ENCODE measurements around the gene KRTAP6-3.

The KRTAP6-3 gene, protein sequence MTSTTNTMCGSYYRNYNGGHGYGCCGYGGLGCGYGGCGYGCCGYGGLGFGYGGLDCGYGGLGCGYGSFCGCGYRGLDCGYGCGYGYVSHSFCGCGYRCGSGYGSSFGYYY

GRCh38 chr21:30592140-30592539 lies at the start of gene KRTAP6-3:
Gene KRTAP6-3, plus strand, starts transcription at chr21:30592440. Its CDS starts 6 bp downstream, at chr21:30592446.
- no peak for DNase-seq

DNA sequence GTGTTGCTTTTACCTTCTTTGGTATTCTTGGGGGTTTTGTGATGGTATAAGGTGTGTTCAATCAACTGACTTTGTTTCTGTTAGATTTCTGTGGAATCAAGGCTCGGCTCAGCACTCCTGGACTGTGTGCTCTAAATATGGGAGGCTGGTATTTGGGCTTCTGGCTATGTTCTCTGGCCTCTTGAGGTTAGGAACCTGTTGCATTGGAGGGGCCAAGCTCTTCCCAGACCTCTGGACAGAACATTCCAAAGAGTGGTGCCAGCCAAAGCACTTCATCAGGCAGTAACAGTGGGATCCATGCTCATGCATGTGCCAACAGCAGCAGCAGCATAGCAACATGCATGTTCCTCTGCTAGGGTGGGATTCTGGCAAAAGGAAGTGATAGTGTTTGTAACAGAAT lies 39.5 kb upstream of the KRTAP6-3 start:
- no peak for DNase-seq

- no peak for DNase-seq
These were observed 37.1 kb upstream of the KRTAP6-3 start for GRCh38 chr21:30555095-30555494.

DNA sequence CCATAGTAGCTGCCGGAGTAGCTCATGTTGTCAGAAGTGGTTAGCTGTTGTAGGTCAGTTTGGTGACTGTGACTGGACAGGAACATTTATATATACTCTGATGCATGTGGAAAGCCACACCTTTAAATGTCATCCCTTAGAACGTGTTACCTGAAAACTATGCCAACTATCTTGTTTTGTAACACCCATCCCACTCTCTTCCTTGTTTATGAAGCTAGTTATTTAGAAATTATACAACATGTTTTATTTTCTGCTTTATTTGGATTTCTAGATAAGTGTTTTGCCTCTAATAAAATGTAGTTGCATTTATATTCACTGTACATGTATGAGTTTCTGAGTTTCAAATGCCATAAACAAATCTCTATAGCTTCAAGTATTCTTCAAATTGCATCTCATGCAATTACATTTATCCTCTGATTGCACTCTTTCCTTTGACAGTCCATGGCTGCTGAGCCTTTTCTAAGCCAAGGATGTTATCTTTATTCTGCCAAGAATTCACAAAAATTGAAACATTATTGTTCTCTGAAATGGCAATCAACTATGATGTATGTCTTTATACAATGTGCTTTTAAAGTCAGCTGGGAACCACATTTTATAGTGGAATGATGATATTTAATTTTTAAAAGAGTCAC lies 30.9 kb upstream of the KRTAP6-3 start, which contains the start of gene KRTAP19-7:
TSS of gene KRTAP19-7 (minus strand) at position 51 of the 632 bp plus-strand sequence. CDS start at position 26, 25 bp downstream.
- DNase-seq = no peak

GRCh38 chr21:30561957-30562356 lies 30.3 kb upstream of the KRTAP6-3 start:
- no peak for DNase-seq

- no peak for DNase-seq
These were observed 29.2 kb upstream of the KRTAP6-3 start for GRCh38 chr21:30563072-30563471.

DNA sequence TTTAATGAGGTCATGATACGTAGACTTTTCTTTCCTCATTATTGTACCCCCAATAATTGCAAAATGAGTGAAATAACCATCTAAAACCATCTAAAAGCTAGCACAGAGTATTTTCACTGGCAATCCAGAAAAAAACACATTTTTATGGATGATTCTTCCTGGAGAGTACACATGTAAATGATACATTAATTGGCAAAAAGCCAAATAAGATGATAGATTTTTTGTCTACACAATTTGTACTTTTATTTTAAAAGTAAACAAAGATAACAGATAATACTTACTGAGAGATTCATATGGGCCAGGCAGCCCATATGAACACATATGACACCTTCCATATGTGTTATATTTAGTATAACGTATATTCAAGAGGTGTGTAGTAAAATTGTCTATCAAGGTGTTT lies 28.6 kb upstream of the KRTAP6-3 start:
- DNase-seq = no peak

DNA sequence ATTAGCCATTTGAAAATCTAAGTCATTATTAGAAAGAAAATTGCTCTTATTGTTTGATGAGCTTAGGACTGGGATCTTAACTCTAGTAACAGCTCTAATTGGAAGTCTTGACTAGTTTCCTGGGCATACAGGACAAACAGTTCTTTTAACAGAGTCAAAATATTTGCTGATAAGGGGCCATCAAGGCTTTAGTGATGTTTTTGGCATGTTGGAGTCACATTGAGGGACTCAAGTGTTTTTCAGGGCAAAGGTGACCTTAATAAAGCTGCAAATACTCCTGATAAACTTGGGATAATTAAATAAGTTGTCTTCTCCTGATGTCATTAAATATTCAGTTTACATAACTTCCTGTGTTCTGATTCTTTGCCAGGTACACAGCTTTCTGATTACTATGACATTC lies 24.6 kb upstream of the KRTAP6-3 start:
- DNase-seq = no peak

DNA sequence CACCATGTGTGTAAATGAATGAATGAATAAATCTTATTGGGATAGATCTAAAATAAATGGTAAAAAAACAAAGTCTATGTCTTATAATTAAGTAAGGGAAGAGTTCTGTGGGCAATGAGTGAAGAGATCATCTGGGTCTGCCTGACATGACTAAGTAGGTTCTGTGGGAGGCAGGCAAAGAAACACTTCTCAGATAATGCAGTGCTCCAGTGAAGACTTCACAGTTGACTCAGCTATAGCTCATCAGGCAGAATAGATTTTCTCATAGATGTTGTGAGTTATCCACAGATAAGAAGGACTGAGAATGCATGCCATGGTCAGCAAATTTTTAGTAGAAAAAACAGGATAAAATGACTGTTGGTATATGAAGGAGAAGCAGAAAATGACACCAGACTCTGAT lies 14.5 kb upstream of the KRTAP6-3 start:
- no peak for DNase-seq

GRCh38 chr21:30579346-30579745 lies 12.9 kb upstream of the KRTAP6-3 start:
- no peak for DNase-seq

- DNase-seq = no peak
These were observed 12.1 kb upstream of the KRTAP6-3 start for GRCh38 chr21:30580132-30580531.

DNA sequence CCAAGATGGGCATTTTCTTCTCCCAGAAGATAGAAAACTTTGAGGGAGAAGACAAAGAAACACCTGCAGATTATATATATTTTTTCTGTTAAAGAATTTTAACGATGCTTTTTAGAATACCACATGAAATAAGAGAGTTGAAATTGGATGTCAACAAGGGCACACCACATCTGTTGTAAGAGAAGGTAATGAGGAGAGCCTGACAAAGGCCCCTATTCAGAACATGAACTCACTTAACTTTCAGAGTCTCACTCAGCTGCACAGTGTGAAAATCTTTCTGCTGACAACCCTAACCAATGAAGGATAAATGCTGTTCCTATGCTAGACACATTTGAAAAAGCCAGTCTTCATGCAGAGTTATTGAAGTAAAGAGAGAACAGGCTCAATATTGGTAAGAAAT lies 9.4 kb upstream of the KRTAP6-3 start:
- DNase-seq = no peak

DNA sequence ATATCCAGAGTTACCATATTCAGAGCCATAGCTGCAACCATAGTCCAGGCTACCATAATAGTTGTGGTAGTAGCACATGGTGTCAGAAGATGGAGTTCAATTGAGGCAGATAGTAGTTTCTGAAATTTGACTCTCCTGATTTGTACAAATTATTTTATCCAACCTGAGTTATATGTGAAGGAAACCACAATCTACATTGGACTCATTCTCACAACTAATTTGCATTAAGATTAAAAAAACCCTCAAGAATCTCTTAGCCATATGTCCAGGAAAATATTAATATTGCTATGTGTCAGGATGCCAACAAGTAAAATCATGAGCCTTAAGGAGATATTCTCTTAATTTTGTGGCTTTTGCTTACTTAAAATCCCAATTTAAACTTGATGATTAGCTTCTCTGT lies 1.9 kb upstream of the KRTAP6-3 start, which contains the start of gene KRTAP22-2:
TSS of gene KRTAP22-2 (minus strand) at position 101 of the 400 bp plus-strand sequence.
- no peak for DNase-seq

GRCh38 chr21:30598802-30599201 lies 6.6 kb downstream of the KRTAP6-3 start, which contains the start of gene KRTAP6-2:
Gene KRTAP6-2, minus strand, starts transcription at chr21:30598902. Its CDS starts 28 bp downstream, at chr21:30598874.
- DNase-seq = no peak

GRCh38 chr21:30600787-30601186 lies 8.5 kb downstream of the KRTAP6-3 start, which contains the start of gene KRTAP22-1:
Gene KRTAP22-1, plus strand, starts transcription at chr21:30601087.
- no peak for DNase-seq

DNA sequence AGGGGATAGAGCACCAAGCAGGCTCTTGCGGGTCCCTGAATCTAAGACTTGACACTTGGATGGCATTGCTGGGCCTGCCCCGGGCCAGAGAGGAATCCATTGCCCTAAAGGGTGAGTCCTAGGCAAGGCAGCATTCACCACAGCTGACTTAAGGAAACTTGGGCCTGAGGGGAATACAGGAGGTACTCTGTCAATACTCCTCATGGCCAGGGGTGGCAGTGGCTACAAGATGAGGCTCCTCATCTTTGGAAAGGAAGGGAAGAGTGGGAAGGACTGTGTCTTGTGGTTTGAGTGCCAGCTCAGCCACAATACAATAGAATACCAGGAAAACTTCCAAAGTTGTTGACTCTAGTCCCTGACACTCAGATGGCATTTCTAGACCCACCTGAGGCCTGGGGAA lies 13.7 kb downstream of the KRTAP6-3 start:
- DNase-seq = peak; percentile 27

DNA sequence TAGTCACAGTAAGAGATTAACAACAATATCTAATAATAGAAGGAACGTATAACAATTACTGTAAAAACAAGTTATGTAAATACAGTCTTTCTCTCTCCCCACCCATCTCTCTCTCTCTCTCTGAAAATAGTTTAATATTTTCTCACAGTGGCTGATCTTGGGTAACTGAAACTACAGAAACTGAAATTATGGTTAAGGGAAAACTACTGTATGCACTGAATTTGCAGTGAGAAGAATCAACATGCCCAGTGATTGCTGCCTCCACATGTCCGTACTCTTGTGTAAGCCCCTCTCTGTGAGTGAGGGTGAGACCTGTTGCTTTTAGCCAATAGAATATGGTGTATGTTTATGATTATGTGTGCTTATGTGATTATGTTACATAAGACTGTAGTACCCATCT lies 19.9 kb downstream of the KRTAP6-3 start:
- no peak for DNase-seq

DNA sequence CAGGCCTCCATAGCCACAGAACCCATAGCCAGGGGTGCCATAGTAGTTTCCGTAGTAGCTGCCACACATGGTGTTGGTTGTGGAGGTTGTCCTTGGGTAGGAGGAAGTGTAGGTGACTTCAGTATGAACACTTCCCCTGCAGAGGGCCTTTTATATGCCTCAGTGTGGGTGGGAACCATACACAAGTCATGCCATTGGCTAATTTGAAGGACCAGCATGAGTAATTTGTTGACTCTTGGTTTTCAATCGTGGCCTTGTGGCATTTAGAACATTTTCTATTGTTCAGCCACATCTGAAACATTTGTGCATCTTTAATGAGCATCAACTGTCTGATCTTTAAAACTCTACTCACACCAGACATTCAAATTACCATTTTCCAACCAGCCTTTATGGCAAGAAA lies 21.6 kb downstream of the KRTAP6-3 start, which contains the start of gene KRTAP6-1:
TSS of gene KRTAP6-1 (minus strand) at position 95 of the 400 bp plus-strand sequence. CDS start at position 69, 26 bp downstream.
- peak; percentile 46 for DNase-seq

DNA sequence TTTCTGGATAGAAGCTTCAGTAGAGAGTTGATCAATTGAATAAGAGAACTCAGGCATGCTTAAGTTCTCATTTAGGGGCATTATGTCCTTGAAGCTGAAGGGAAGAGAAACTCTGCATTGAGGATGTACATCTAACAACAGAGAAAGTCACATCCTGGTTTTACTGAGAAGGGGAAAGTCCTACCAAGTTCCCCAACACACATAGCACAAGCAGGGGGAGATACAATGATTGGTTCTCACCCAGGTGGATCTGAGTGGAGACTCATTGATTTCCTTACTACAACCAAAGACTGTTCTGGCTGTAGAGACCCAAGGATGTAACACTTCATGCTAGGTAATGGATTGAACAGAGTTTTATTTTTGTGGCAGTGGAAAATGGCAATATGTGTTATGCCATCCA lies 23.0 kb downstream of the KRTAP6-3 start:
- DNase-seq = no peak

- no peak for DNase-seq
These were observed 23.9 kb downstream of the KRTAP6-3 start, which contains the start of gene KRTAP20-1 for GRCh38 chr21:30616125-30616524. Gene KRTAP20-1, plus strand, starts transcription at chr21:30616425. Its CDS starts 30 bp downstream, at chr21:30616455.

DNA sequence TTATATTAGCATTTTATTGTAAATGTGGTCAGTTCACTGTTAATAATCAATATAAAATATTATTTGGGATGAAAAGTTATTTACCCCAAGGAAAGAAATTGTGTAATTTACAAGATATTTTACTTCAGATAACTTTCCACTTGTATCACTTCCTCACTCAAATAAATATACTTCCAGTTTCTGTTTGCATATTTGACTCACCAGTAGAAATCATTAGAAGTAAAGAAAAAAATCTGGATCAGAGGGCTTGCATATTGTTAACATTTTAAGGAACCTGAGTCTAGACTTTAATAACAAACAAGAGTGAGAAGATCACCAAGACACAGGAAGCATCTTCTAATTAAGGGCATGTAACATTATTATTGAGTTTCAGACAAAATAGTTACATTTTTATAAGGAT lies 27.8 kb downstream of the KRTAP6-3 start:
- peak; percentile 26 for DNase-seq

- DNase-seq = peak; percentile 32
These were observed 28.3 kb downstream of the KRTAP6-3 start, which contains the start of gene KRTAP20-4 for GRCh38 chr21:30620522-30620921. Gene KRTAP20-4, plus strand, starts transcription at chr21:30620627.

GRCh38 chr21:30623362-30623761 lies 31.1 kb downstream of the KRTAP6-3 start:
- no peak for DNase-seq

- DNase-seq = no peak
These were observed 33.4 kb downstream of the KRTAP6-3 start for GRCh38 chr21:30625449-30626165.

All from DMS53 (cell line).